Muscle layer of duodenum (tissue), 2 donors: ENCODE results near the gene CGA.

Experiments
- H3K27ac ChIP-seq: one replicate; pipeline ENCODE4 v1.7.0; 2013; ENCODE audit warnings: mild to moderate bottlenecking, low read length
- H3K27me3 ChIP-seq: one replicate; pipeline ENCODE4 v1.7.0; 2013; ENCODE audit warnings: low read depth, mild to moderate bottlenecking, control low read depth, low read length
- H3K36me3 ChIP-seq, 2 donors: one replicate each; pipeline ENCODE4 v1.7.0; 2013; ENCODE audit warnings: low read length in 2 of 2, control low read depth in 1 of 2, mild to moderate bottlenecking in 1 of 2; ENCODE audit not compliant: insufficient read depth in 2 of 2, control insufficient read depth in 1 of 2
- H3K4me1 ChIP-seq, 2 donors: one replicate each; pipeline ENCODE4 v1.7.0; 2013; ENCODE audit warnings: low read length in 2 of 2, mild to moderate bottlenecking in 2 of 2, control low read depth in 1 of 2, moderate library complexity in 1 of 2; ENCODE audit not compliant: insufficient read depth in 2 of 2, control insufficient read depth in 1 of 2
- H3K4me3 ChIP-seq, 2 donors: one replicate each; pipeline ENCODE4 v1.7.0; 2013; ENCODE audit warnings: low read length in 2 of 2, low read depth in 1 of 2, mild to moderate bottlenecking in 1 of 2
- H3K9me3 ChIP-seq, 2 donors: one replicate each; pipeline ENCODE4 v1.7.0; 2013; ENCODE audit warnings: low read length in 2 of 2, control low read depth in 1 of 2, mild to moderate bottlenecking in 1 of 2; ENCODE audit not compliant: control insufficient read depth in 1 of 2
- donor health status: healthy.

Gene CGA

DNA sequence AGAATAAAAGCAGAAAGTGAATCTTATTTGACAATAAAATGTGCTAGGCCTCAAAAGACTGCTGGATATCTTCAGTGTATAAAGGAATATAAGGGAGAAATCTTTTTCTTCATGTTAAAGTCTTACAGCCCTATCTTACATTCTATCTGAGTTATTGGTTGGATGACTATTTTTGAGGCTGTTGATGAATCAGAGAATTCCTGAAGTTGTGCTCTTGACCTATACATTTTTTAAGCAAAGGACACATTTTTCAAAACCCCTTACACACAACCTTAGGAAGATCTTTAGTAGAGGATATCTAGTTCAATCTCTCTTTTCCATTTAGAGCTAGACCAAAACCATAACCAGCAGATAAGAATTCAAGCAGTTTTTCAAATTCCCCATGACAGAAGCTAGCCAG lies 10.9 kb upstream of the CGA start:
- H3K4me3 ChIP-seq: no peak overlapping the region

DNA sequence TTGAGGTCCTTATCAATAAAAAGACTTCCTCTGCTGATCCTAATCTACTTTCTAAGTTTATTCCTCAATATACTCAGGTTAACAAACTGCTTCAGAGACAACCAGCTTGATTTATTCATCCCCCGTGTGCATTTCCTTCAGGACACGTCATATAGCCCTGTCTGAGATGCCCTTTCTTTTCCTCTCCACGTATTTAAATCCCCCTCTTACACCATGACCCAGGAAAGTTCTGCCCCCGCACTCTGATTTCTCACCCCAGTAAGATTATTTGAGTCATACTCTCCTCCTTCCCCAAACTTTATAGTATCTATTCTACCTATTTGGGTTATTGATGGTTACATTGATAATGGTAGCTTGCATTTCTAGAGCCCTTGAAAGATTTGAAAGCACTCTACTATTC lies 9.8 kb upstream of the CGA start:
- H3K9me3 ChIP-seq: no peaks in the 10 kb centered on the region
- peaks cover 0 to 12% of the 10 kb centered on the region in 2 donors for H3K4me1 ChIP-seq
- H3K36me3 ChIP-seq: no peaks in the 10 kb centered on the region
- H3K27ac ChIP-seq: no peak overlapping the region
- H3K4me3 ChIP-seq: no peak overlapping the region
- H3K27me3 ChIP-seq: no peaks in the 10 kb centered on the region

More for the DNA sequence above, 10.9 kb upstream of the CGA start:
- no peaks in the 10 kb centered on the region for H3K9me3 ChIP-seq
- H3K27ac ChIP-seq: no peak overlapping the region
- H3K4me1 ChIP-seq: peaks cover 0 to 9% of the 10 kb centered on the region in 2 donors
- H3K36me3 ChIP-seq: no peaks in the 10 kb centered on the region
- no peaks in the 10 kb centered on the region for H3K27me3 ChIP-seq

DNA sequence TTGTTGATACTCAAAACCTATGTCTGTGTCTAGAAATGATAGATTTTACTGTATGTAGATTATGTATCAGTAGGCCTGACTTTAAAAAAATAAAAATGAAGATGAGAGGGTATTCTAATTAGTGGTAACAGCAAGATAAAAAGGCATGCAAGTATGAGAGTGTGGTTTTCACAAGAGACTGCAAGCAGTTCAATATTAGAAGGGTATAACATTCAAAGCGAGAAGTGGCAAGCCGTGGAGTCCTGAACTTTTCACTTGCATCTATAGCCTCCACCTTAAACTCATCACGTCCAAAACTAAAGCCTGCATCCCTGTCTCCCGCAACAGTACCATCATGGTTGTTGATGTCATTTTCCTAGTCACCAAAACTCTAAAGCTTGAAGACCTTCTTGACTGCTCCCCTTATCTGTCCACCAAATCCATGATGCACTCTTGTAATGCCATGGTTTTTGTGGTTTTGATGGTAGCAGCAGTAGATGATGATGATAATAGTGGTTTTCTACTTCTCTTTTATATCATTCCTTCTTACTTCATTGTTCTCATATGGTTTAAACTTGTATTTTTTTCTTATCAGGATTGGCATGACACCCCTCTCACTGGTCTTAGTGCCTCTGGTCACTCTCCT lies 9.2 kb upstream of the CGA start:
- H3K27ac ChIP-seq: no peak overlapping the region
- H3K27me3 ChIP-seq: no peaks in the 10 kb centered on the region
- no peak overlapping the region for H3K4me3 ChIP-seq

DNA sequence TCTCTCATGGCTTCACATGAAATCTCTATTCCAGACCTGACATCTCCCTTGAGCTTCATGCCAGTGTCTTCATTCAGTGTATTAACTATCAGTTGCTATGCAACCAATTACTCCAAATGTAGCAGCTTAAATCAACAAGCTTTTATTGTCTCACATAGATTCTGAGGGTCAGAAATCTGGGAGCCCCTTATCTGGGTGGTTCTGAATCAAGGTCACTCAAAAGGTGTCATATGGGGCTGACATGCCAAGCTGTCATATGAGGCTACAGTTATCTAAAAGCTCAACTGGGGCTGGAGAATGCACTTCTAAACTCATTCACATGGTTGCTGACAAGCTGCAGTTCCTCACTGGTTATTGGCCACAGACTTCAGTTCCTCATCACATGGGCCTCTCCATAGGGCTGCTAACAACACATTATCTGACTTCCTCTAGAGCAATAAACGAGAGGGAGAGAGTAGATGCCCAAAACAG lies 7.3 kb upstream of the CGA start:
- Histone ChIP-seq H3K36me3 (no peaks in the 10 kb centered on the region), H3K4me1 (peaks cover 0 to 12% of the 10 kb centered on the region in 2 donors), H3K27me3 (no peaks in the 10 kb centered on the region), H3K27ac (no peak overlapping the region), H3K4me3 (no peak overlapping the region), H3K9me3 (no peaks in the 10 kb centered on the region)

More for the DNA sequence above, 9.2 kb upstream of the CGA start:
- Histone ChIP-seq H3K36me3 (no peaks in the 10 kb centered on the region), H3K9me3 (no peaks in the 10 kb centered on the region), H3K4me1 (peaks cover 0 to 12% of the 10 kb centered on the region in 2 donors)

DNA sequence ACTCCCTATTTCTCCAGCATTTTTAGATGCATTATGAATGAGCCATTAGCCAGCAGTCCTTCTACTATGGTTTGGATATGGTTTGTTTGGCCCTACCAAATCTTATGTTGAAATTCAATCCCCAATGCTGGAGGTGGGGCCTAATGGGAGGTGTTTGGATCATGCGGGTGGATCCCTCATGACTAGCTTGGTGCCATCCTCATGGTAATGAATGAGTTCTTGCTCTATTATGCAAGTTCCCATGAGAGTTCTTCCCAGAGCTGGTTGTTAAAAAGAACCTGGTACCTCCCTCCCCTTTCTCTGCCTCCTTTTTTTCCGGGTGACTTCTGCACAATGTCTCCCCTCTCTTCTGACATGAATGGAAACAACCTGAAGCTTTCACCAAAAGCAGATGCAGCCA lies 6.2 kb upstream of the CGA start:
- Histone ChIP-seq H3K9me3 (no peaks in the 10 kb centered on the region), H3K27ac (no peak overlapping the region), H3K4me1 (peaks cover 0 to 12% of the 10 kb centered on the region in 2 donors), H3K36me3 (no peaks in the 10 kb centered on the region), H3K4me3 (no peak overlapping the region), H3K27me3 (no peaks in the 10 kb centered on the region)

DNA sequence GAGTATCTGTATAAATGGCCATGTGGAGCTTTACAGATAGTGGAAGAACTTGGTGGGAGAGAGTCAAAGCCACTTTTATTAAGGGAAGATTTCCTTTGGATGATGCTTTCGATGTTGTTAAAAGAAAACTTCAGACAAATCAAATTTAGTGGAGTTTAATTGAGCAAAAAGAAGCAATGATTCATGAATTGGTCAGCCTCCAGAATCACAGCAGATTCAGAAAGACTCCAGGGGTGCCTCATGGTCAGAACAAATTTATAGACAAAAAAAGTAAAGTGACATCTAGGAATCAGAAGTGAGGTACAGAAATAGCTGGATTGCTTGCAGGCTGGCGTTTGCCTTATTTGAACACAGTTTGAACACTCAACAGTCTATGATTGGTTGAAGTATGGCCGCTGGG lies 5.3 kb upstream of the CGA start:
- H3K36me3 ChIP-seq: no peaks in the 10 kb centered on the region
- H3K4me3 ChIP-seq: no peak overlapping the region
- no peak overlapping the region for H3K27ac ChIP-seq
- peaks cover 0 to 12% of the 10 kb centered on the region in 2 donors for H3K4me1 ChIP-seq
- H3K9me3 ChIP-seq: no peaks in the 10 kb centered on the region
- no peaks in the 10 kb centered on the region for H3K27me3 ChIP-seq

DNA sequence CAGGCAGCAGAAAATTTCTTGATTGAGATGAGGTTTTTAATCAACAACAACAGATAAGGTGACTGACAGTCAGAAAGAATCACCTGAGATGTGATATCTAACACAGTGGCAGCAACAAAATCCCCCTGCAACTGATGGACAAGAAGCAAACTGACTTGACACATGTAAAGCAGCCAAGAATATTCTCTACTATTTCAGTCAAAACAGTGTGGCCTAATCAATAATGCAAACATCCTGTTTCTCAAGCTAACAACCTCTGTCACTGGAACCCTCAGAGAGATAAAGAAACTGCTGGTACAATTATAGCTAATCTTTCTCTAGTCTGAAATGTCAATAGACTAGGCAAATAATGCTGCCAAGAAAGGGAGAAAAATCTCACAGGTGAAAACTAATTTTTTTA lies 4.6 kb upstream of the CGA start:
- Histone ChIP-seq H3K4me3 (no peak overlapping the region), H3K27ac (no peak overlapping the region), H3K27me3 (no peaks in the 10 kb centered on the region), H3K4me1 (peaks cover 0 to 12% of the 10 kb centered on the region in 2 donors), H3K36me3 (no peaks in the 10 kb centered on the region), H3K9me3 (no peaks in the 10 kb centered on the region)

DNA sequence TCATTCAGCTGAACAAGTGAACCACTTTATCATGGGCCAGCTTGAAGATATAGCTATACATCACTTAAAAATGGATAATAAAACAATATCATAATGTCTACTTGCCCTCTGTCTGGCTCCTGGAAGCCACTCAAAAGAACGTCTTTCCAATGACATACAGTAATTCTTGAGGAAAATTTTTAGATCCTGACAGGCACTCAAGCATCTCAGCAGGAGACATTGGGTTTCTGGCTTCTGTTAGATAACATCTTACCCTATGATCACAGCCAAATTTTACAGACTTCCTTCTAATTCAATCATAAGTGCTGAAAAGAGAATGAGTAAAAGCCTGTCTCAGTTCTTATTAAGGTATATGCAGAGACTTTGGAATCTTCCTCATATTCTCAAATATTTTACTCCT lies 330 bp downstream of the CGA start:
- Histone ChIP-seq H3K27ac (no peak overlapping the region), H3K4me3 (no peak overlapping the region), H3K36me3 (no peaks in the 10 kb centered on the region), H3K27me3 (no peaks in the 10 kb centered on the region), H3K4me1 (no peaks in the 10 kb centered on the region), H3K9me3 (no peaks in the 10 kb centered on the region)

DNA sequence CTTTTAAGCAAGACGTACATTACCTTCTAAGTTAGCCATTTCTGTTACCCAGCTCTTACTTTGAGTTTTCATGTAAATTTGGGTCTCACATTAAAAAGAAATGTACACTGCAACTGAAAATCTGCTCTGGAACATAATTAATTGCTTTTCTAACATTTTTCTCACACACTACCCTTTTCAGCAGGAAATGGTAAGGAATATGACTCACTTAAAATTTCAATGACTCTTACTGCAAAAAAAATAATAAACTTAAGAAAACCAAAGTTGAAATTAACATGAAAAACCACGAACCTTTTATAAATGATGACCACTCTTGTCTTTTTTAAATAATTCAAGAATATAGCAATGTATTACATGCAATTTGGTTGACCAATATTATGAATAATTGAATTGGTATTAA lies 1.3 kb downstream of the CGA start:
- Histone ChIP-seq H3K27me3 (no peaks in the 10 kb centered on the region), H3K36me3 (no peaks in the 10 kb centered on the region), H3K27ac (no peak overlapping the region), H3K9me3 (no peaks in the 10 kb centered on the region), H3K4me1 (no peaks in the 10 kb centered on the region), H3K4me3 (no peak overlapping the region)

DNA sequence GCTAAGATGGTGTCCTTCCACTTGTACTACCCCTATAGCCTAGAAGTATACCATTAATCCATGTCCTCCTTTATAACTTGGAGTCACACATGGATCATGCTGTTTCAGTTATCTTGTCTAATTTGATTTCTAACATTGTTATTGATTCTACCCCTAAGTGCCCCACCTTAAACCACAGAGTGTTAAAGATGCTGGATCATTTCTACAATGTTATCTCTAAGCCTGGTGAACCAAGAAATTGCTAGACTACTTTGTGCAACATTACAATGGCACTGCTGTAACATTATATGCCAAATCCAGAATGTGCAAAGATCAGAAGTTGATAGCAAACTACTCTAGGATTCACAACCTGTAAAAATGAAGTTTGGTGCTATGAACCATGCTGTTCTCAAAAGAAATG lies 1.7 kb downstream of the CGA start:
- H3K4me1 ChIP-seq: no peaks in the 10 kb centered on the region
- no peaks in the 10 kb centered on the region for H3K9me3 ChIP-seq
- H3K36me3 ChIP-seq: no peaks in the 10 kb centered on the region
- no peak overlapping the region for H3K4me3 ChIP-seq
- no peak overlapping the region for H3K27ac ChIP-seq
- no peaks in the 10 kb centered on the region for H3K27me3 ChIP-seq

DNA sequence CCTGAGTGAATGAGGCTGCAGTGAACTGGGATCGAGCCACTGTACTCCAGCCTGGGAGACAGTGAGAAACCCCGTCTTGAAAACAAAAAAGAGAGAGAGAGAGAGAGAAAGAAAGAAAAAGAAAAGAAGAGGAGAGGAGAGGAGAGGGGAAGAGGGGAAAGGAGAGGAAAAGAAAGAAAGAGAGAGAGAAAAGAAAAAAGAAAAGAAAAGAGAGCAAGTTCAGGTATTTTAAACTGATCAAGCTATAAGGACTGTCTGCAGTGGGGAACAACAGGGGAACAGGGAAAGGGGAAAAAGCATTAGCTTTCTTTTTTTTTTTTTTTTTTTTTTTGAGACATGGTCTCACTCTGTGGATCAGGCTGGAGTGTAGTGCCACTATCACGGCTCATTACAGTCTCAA lies 2.5 kb downstream of the CGA start:
- no peaks in the 10 kb centered on the region for H3K9me3 ChIP-seq
- no peaks in the 10 kb centered on the region for H3K27me3 ChIP-seq
- H3K4me3 ChIP-seq: no peak overlapping the region
- H3K4me1 ChIP-seq: no peaks in the 10 kb centered on the region
- H3K36me3 ChIP-seq: no peaks in the 10 kb centered on the region
- H3K27ac ChIP-seq: no peak overlapping the region

DNA sequence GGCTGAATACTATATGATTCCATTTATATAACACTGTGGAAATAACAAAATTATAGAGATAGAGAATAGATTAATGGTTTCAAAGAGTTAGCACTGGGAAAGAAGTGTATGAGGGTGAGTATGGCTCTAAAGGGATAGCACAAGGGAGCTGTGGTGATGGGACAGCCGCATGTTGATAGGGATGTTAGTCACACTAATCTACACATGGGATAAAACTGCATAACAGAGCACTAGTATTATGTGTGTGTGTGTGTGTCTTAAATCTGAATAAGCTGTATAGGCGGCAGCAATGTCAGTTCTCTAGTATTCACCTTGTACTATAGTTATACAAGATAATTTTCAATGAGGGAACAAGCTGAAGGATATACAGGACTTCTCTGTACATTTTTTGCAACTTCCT lies 5.8 kb downstream of the CGA start:
- Histone ChIP-seq H3K36me3 (no peaks in the 10 kb centered on the region), H3K27me3 (no peaks in the 10 kb centered on the region), H3K4me3 (no peak overlapping the region), H3K4me1 (no peaks in the 10 kb centered on the region), H3K27ac (no peak overlapping the region), H3K9me3 (no peaks in the 10 kb centered on the region)
